Panc1 (cell line): Measurements from ENCODE around the gene ZIM2. TPM values are rescaled to one million over a fixed set of nuclear protein-coding genes. Genes with fewer than 3 reads are reported as not detected.

ENCODE experiments used
- ATAC-seq: fragments of 200-7000 bp; cut with Tn5 transposase; 2 replicates; pipeline ENCODE4 v1.9.1; 2020; ENCODE audit warnings: mild to moderate bottlenecking, moderate library complexity
- BruUV-seq: library from RNA; stranded (reverse); fragments of 400-500 nt; replicated peaks from 2 replicates; lab custom pipeline; 2021; lab: Mats Ljungman, UMichigan
- CTCF ChIA-PET: fragments of 300-600 bp; sonication (Branson Sonifier 250); formaldehyde crosslinking; loops from one replicate; lab custom pipeline; 2022; ENCODE audit warnings: antibody characterized with exemption; lab: Charles Lee
- POLR2A ChIA-PET: fragments of 300-600 bp; sonication (Branson Sonifier 250); formaldehyde crosslinking; loops from one replicate; lab custom pipeline; 2022; ENCODE audit warnings: antibody characterized with exemption; lab: Charles Lee
- DNase-seq: peaks from one replicate; pipeline ENCODE4 v3.0.0-alpha.2; 2010; ENCODE audit warnings: low read depth, low spot score
- H3K27ac ChIP-seq: 2 replicates; pipeline ENCODE4 v1.5.1; 2011; ENCODE audit warnings: mild to moderate bottlenecking, low read length, inconsistent platforms
- H3K27me3 ChIP-seq: fragments of 200-500 bp; sonication (Bioruptor generic); 2 replicates; pipeline ENCODE4 v1.6.0; 2014; ENCODE audit warnings: low read length, inconsistent platforms; ENCODE audit not compliant: control insufficient read depth, insufficient read depth
- H3K36me3 ChIP-seq: fragments of 200-500 bp; sonication (Bioruptor generic); 2 replicates; pipeline ENCODE4 v1.5.1; 2014; ENCODE audit warnings: inconsistent platforms, mild to moderate bottlenecking, low read length, moderate library complexity; ENCODE audit not compliant: control insufficient read depth, insufficient read depth
- H3K4me1 ChIP-seq: 2 replicates; pipeline ENCODE4 v1.5.1; 2011; ENCODE audit warnings: inconsistent platforms, mild to moderate bottlenecking, low read length, moderate library complexity; ENCODE audit not compliant: control insufficient read depth, insufficient read depth
- H3K4me3 ChIP-seq, 2 experiments: 2 replicates each; pipeline ENCODE4 v1.5.1; 2011 to 2012; ENCODE audit warnings: low read depth in 2 of 2, low read length in 2 of 2, mild to moderate bottlenecking in 2 of 2, inconsistent platforms in 1 of 2, moderate library complexity in 1 of 2
- H3K9me3 ChIP-seq: fragments of 200-500 bp; sonication (Bioruptor generic); 2 replicates; pipeline ENCODE4 v1.5.1; 2014; ENCODE audit warnings: low read depth, mild to moderate bottlenecking, inconsistent platforms, low read length, moderate library complexity; ENCODE audit not compliant: control insufficient read depth, insufficient read depth
- POLR2AphosphoS5 ChIP-seq: IDR thresholded peaks from 2 replicates; pipeline ENCODE4 v1.6.1; 2012; ENCODE audit warnings: mild to moderate bottlenecking, low read depth, low read length, moderate library complexity
- SIN3A ChIP-seq: IDR thresholded peaks from 2 replicates; pipeline ENCODE4 v1.6.1; 2012; ENCODE audit warnings: low read depth, mild to moderate bottlenecking, low read length, moderate library complexity, borderline replicate concordance; ENCODE audit not compliant: insufficient read depth
- TCF7L2 ChIP-seq: IDR thresholded peaks from 2 replicates; pipeline ENCODE4 v1.6.1; 2011; ENCODE audit warnings: mild to moderate bottlenecking, low read depth, low read length, inconsistent platforms
- in situ Hi-C: cut with HindIII; loops from 2 replicates; pipeline ENCODE4 v1.10.0; 2016; ENCODE audit warnings: low sequenced_read_pairs, low pct_unique_long_range_greater_than_20kb
- intact Hi-C: fragments of 100-400 bp; cut with micrococcal nuclease; formaldehyde crosslinking; loops from one replicate; pipeline ENCODE4 v1.10.0; 2022; ENCODE audit not compliant: unreplicated experiment
- total RNA-seq: library from RNA; stranded (reverse); gene quantifications from one replicate; pipeline ENCODE4 v1.2.1, GENCODE V29; 2021; ENCODE audit not compliant: unreplicated experiment
- TF ChIP-seq, protein P1 (sequence below), 2 experiments: IDR thresholded peaks; 2 replicates each; pipeline ENCODE4 v1.6.1; 2011 to 2012; ENCODE audit warnings: low read depth in 2 of 2, control low read depth in 1 of 2, low read length in 1 of 2, mild to moderate bottlenecking in 1 of 2, moderate library complexity in 1 of 2; ENCODE audit not compliant: insufficient read depth in 1 of 2
- TF ChIP-seq, protein P2 (sequence below): fragments of 450-650 bp; IDR thresholded peaks from 2 replicates; pipeline ENCODE4 v1.5.1; 2017; ENCODE audit warnings: mild to moderate bottlenecking

The ZIM2 gene
- total RNA-seq, 1 experiment from 2014 or later: not detected

DNA sequence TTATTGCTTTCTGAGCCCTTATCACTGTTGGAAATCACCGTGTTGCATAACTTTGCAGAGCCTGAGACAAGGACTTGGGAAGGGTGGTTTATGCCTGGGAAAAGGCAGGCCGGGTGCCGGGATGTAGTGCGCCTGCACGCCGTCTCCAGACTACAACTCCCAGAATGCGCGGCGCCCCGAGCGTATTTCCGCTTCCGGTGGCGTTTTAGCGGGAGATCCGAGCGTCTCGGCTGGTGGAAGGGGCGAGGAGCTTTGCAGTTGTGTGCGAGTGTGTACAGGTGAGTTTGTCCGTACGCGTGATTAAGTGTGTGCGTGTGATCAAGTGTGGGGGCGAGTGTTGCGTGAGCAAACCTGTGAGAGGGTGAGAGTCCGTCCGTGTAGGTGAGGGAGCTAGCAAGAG, 75.4 kb downstream of the ZIM2 start:
- DNase-seq (no peak), ATAC-seq (no peak)
- no TSS peak for BruUV-seq
- no peak for TF ChIP-seq SIN3A
- no peak for TF ChIP-seq POLR2AphosphoS5
- no peak for TF ChIP-seq TCF7L2
- TF ChIP-seq, protein P1, sequence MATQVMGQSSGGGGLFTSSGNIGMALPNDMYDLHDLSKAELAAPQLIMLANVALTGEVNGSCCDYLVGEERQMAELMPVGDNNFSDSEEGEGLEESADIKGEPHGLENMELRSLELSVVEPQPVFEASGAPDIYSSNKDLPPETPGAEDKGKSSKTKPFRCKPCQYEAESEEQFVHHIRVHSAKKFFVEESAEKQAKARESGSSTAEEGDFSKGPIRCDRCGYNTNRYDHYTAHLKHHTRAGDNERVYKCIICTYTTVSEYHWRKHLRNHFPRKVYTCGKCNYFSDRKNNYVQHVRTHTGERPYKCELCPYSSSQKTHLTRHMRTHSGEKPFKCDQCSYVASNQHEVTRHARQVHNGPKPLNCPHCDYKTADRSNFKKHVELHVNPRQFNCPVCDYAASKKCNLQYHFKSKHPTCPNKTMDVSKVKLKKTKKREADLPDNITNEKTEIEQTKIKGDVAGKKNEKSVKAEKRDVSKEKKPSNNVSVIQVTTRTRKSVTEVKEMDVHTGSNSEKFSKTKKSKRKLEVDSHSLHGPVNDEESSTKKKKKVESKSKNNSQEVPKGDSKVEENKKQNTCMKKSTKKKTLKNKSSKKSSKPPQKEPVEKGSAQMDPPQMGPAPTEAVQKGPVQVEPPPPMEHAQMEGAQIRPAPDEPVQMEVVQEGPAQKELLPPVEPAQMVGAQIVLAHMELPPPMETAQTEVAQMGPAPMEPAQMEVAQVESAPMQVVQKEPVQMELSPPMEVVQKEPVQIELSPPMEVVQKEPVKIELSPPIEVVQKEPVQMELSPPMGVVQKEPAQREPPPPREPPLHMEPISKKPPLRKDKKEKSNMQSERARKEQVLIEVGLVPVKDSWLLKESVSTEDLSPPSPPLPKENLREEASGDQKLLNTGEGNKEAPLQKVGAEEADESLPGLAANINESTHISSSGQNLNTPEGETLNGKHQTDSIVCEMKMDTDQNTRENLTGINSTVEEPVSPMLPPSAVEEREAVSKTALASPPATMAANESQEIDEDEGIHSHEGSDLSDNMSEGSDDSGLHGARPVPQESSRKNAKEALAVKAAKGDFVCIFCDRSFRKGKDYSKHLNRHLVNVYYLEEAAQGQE (IDR thresholded peaks at IDR 0.05; ENCODE audit: insufficient read depth in 1 of 2, low read depth in 2 of 2, low read length in 1 of 2): no peak
- TF ChIP-seq, protein P2, sequence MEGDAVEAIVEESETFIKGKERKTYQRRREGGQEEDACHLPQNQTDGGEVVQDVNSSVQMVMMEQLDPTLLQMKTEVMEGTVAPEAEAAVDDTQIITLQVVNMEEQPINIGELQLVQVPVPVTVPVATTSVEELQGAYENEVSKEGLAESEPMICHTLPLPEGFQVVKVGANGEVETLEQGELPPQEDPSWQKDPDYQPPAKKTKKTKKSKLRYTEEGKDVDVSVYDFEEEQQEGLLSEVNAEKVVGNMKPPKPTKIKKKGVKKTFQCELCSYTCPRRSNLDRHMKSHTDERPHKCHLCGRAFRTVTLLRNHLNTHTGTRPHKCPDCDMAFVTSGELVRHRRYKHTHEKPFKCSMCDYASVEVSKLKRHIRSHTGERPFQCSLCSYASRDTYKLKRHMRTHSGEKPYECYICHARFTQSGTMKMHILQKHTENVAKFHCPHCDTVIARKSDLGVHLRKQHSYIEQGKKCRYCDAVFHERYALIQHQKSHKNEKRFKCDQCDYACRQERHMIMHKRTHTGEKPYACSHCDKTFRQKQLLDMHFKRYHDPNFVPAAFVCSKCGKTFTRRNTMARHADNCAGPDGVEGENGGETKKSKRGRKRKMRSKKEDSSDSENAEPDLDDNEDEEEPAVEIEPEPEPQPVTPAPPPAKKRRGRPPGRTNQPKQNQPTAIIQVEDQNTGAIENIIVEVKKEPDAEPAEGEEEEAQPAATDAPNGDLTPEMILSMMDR: no peak
- ChIA-PET POLR2A (no interaction called here), CTCF (interaction anchor here (0.5 kb wide), 1 partner anchor 13 kb away, joined by 3 read pairs; no protein-coding TSS in a partner anchor)
- in situ Hi-C loops (no loop called here), intact Hi-C loops (no loop called here)
- Histone ChIP-seq H3K4me3 (no peak overlapping the region), H3K27me3 (no peaks in the 10 kb centered on the region), H3K9me3 (peaks cover 7% of the 10 kb centered on the region; the same call in 1 of the 2 replicates), H3K36me3 (no peaks in the 10 kb centered on the region), H3K4me1 (no peaks in the 10 kb centered on the region), H3K27ac (no peak overlapping the region)

DNA sequence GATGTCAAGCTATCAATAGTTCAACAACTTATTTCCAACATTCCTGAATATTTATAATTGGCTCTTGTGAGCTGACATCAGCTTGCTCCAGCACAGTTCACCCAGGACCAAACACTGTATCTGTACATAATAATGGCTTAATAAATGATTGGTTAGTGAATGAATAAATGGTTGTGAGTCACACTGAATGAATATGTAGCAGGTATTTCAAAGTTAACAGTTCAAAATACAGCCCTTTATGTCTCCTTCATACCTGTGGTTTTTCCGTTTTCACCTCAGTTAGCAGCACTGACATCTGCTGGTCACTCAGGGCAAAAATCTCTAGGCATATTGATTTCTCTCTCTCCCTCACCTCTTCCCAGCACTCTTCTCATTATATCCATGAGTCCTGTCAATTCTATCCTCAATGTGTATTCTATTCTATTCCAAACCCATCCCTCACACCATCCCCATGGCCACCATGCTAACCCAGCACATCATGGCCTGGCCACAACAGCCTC, 76.3 kb downstream of the ZIM2 start:
- Histone ChIP-seq H3K27ac (no peak overlapping the region), H3K4me3 (no peak overlapping the region), H3K27me3 (no peaks in the 10 kb centered on the region), H3K4me1 (no peaks in the 10 kb centered on the region), H3K9me3 (peaks cover 4% of the 10 kb centered on the region; the same call in 1 of the 2 replicates), H3K36me3 (no peaks in the 10 kb centered on the region)
- no TSS peak for BruUV-seq
- in situ Hi-C loops: no loop called here
- DNase-seq (no peak), ATAC-seq (no peak)
- intact Hi-C loops: no loop called here
- ChIA-PET POLR2A (no interaction called here), CTCF (no interaction called here)
- TF ChIP-seq, protein P1 (IDR thresholded peaks at IDR 0.05; ENCODE audit: insufficient read depth in 1 of 2, low read depth in 2 of 2, low read length in 1 of 2): no peak
- TF ChIP-seq TCF7L2 (no peak), POLR2AphosphoS5 (no peak), SIN3A (no peak)
- TF ChIP-seq, protein P2: peak; percentile 29
